Measurements from ENCODE around the gene NALF2. TPM values are rescaled to one million over a fixed set of nuclear protein-coding genes. Genes with fewer than 3 reads are reported as not detected.

The NALF2 gene
- total RNA-seq, 1 experiment from 2014 or later, result 9.7 TPM

GRCh38 chrX:69543572-69543971 lies 39.4 kb downstream of the NALF2 start:
- H2BK20ac ChIP-seq (ENCODE audit: low read depth, low read length, poor library complexity, severe bottlenecking), result no peak overlapping the region
- H2BK12ac ChIP-seq (ENCODE audit: insufficient read length, low read depth, low read length), result no peak overlapping the region
- no peaks in the 10 kb centered on the region for H3K27me3 ChIP-seq (ENCODE audit: insufficient read depth, low read length)
- no peaks in the 10 kb centered on the region for H3K79me1 ChIP-seq (ENCODE audit: insufficient read depth, low read depth, low read length, poor library complexity, severe bottlenecking)
- H3K14ac ChIP-seq (ENCODE audit: insufficient read depth, low read length), result no peak overlapping the region
- no peak for TF ChIP-seq CTCF (conservative IDR thresholded peaks at IDR 0.05)
- H2AK5ac ChIP-seq (ENCODE audit: insufficient read length, low read length), result no peak overlapping the region
- no peak overlapping the region for H4K5ac ChIP-seq (ENCODE audit: insufficient read length, low read depth, low read length)
- H3K4me1 ChIP-seq (ENCODE audit: insufficient read depth, low read length), result no peaks in the 10 kb centered on the region
- no peak for DNase-seq
- H3K18ac ChIP-seq (ENCODE audit: insufficient read length, low read depth, low read length), result no peak overlapping the region
- H3K23ac ChIP-seq (ENCODE audit: insufficient read length, low read depth, low read length), result no peak overlapping the region
- H3K56ac ChIP-seq (ENCODE audit: insufficient read length, low read depth, low read length), result no peak overlapping the region
- no peak overlapping the region for H3K9ac ChIP-seq (ENCODE audit: extremely low read depth, insufficient read length, low read length)
- no peak overlapping the region for H2AFZ ChIP-seq (ENCODE audit: low read length)
- no peak overlapping the region for H3K27ac ChIP-seq (ENCODE audit: insufficient read length, low read depth, low read length)
- Mint-ChIP-seq H3K9me3 (peaks cover 73 to 76% of the 10 kb centered on the region in 2 experiments), H3K27me3 (ENCODE audit: low read depth) (peaks cover 7% of the 10 kb centered on the region), H3K4me1 (peaks cover 11 to 12% of the 10 kb centered on the region in 2 experiments), H3K36me3 (ENCODE audit: insufficient read depth in 1 of 3, low read depth in 3 of 3) (peaks cover 0 to 3% (median 2%) of the 10 kb centered on the region in 3 experiments; a peak in 4 of 7 replicates), H3K27ac (peak overlapping the region in 1 of 3 experiments; percentile 34; a peak in 1 of 7 replicates), H3K4me3 (no peak overlapping the region; a peak in 1 of 5 replicates)
- WGBS (ENCODE audit: extremely low coverage, insufficient read length, low lambda C conversion rate), result no CpG with 5 or more reads among the region's 3 CpGs
- no peak overlapping the region for H3T11ph ChIP-seq (ENCODE audit: low read length)
- H3K4ac ChIP-seq (ENCODE audit: low read depth, low read length), result no peak overlapping the region
- H2BK15ac ChIP-seq (ENCODE audit: low read depth, low read length), result no peak overlapping the region
- no peak overlapping the region for H3K4me2 ChIP-seq (ENCODE audit: insufficient read depth, insufficient read length, low read length)
- no peak overlapping the region for H4K91ac ChIP-seq (ENCODE audit: insufficient read length, low read depth, low read length)
- H3K79me2 ChIP-seq (ENCODE audit: insufficient read depth, low read length), result no peaks in the 10 kb centered on the region
- no peaks in the 10 kb centered on the region for H4K20me1 ChIP-seq (ENCODE audit: control insufficient read depth, insufficient read depth, insufficient read length)
- no peaks in the 10 kb centered on the region for H3K23me2 ChIP-seq (ENCODE audit: insufficient read length, low read depth, low read length, poor library complexity, severe bottlenecking)
- H4K8ac ChIP-seq (replicated peaks; ENCODE audit: insufficient read length, low read depth, low read length), result no peak overlapping the region
- H2BK5ac ChIP-seq (ENCODE audit: insufficient read length, low read length), result no peak overlapping the region
- no peak overlapping the region for H2BK120ac ChIP-seq (ENCODE audit: low read depth, low read length, poor library complexity, severe bottlenecking)
- H3K9me3 ChIP-seq (ENCODE audit: control insufficient read depth, low read depth, low read length), result peaks cover 62% of the 10 kb centered on the region

Measured in H9 (cell line).